ENCODE results near the gene UBAP1.

DNA sequence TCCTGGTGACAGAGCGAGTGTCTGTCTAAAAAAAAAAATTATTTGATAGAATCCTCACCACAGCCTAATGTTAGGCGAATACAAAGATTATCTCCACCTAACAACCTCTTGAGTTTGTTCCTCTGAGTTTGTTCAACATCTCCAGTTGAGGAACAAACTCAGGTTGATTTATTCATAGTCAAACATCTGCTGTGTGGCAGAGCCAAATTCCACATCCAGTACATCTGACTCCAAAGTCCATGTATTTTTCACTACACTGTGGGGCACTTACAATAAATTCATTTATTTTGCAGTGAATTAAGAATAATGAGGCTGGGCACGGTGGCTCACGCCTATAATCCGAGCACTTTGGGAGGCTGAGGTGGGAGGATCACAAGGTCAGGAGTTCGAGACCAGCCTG, 97.0 kb downstream of the UBAP1 start:
- TF ChIP-seq, protein P1, sequence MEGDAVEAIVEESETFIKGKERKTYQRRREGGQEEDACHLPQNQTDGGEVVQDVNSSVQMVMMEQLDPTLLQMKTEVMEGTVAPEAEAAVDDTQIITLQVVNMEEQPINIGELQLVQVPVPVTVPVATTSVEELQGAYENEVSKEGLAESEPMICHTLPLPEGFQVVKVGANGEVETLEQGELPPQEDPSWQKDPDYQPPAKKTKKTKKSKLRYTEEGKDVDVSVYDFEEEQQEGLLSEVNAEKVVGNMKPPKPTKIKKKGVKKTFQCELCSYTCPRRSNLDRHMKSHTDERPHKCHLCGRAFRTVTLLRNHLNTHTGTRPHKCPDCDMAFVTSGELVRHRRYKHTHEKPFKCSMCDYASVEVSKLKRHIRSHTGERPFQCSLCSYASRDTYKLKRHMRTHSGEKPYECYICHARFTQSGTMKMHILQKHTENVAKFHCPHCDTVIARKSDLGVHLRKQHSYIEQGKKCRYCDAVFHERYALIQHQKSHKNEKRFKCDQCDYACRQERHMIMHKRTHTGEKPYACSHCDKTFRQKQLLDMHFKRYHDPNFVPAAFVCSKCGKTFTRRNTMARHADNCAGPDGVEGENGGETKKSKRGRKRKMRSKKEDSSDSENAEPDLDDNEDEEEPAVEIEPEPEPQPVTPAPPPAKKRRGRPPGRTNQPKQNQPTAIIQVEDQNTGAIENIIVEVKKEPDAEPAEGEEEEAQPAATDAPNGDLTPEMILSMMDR (IDR thresholded peaks at IDR 0.05 in 2 of 3, conservative IDR thresholded peaks at IDR 0.05 in 1 of 3; ENCODE audit: borderline replicate concordance in 1 of 3, insufficient read depth in 1 of 3, low read depth in 2 of 3, low read length in 2 of 3): no peak
- no peak for TF ChIP-seq CEBPB (IDR thresholded peaks at IDR 0.05; ENCODE audit: low read depth)
- no peak for TF ChIP-seq EGR1 (IDR thresholded peaks at IDR 0.05; ENCODE audit: low read depth)
- no peak for TF ChIP-seq POLR2AphosphoS5 (IDR thresholded peaks at IDR 0.05; ENCODE audit: low read depth, low read length)
- TF ChIP-seq POLR2A (IDR thresholded peaks at IDR 0.05; ENCODE audit: borderline replicate concordance, extremely low read depth, insufficient read depth, insufficient read length): no peak
- no peak for TF ChIP-seq JUND (IDR thresholded peaks at IDR 0.05)
- TF ChIP-seq SP1 (IDR thresholded peaks at IDR 0.05; ENCODE audit: low read depth): no peak
- no peak for TF ChIP-seq ZNF274 (IDR thresholded peaks at IDR 0.05; ENCODE audit: low read depth, low read length)
- no peak for TF ChIP-seq EZH2 (IDR thresholded peaks at IDR 0.05)
- no peak for TF ChIP-seq EZH2phosphoT487 (IDR thresholded peaks at IDR 0.05; ENCODE audit: borderline replicate concordance)
- TF ChIP-seq ELF1 (IDR thresholded peaks at IDR 0.05; ENCODE audit: borderline replicate concordance, low read depth): no peak
- TF ChIP-seq YY1 (IDR thresholded peaks at IDR 0.05; ENCODE audit: extremely low read depth, insufficient replicate concordance, low read depth, low read length): no peak
- TF ChIP-seq, protein P2, sequence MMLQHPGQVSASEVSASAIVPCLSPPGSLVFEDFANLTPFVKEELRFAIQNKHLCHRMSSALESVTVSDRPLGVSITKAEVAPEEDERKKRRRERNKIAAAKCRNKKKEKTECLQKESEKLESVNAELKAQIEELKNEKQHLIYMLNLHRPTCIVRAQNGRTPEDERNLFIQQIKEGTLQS (IDR thresholded peaks at IDR 0.05): no peak

Measured in HCT116 (cell line).